Measurements from ENCODE around the gene PIP5K1B.

Gene PIP5K1B

GRCh38 chr9:68672625-68673024 lies 32.4 kb upstream of the PIP5K1B start:
- Histone ChIP-seq H3K4me3 (ENCODE audit: low read depth, low read length) (no peak overlapping the region), H3K9me3 (ENCODE audit: control insufficient read depth, low read length) (no peaks in the 10 kb centered on the region), H3K4me2 (ENCODE audit: low read length) (no peak overlapping the region), H3K27me3 (ENCODE audit: control insufficient read depth, insufficient read depth, low read length) (no peaks in the 10 kb centered on the region), H3K79me2 (no peaks in the 10 kb centered on the region), H3K9ac (no peak overlapping the region), H3K4me1 (no peaks in the 10 kb centered on the region), H3K27ac (no peak overlapping the region), H3K36me3 (ENCODE audit: control insufficient read depth, insufficient read depth, low read length) (no peaks in the 10 kb centered on the region), H2AFZ (no peak overlapping the region)
- TF ChIP-seq CTCF (IDR thresholded peaks at IDR 0.05), result no peak

- no peak for TF ChIP-seq CTCF (IDR thresholded peaks at IDR 0.05)
- Histone ChIP-seq H3K27me3 (ENCODE audit: control insufficient read depth, insufficient read depth, low read length) (no peaks in the 10 kb centered on the region), H3K9me3 (ENCODE audit: control insufficient read depth, low read length) (no peaks in the 10 kb centered on the region), H3K79me2 (no peaks in the 10 kb centered on the region), H3K4me1 (no peaks in the 10 kb centered on the region), H3K36me3 (ENCODE audit: control insufficient read depth, insufficient read depth, low read length) (no peaks in the 10 kb centered on the region), H3K9ac (no peak overlapping the region), H3K4me3 (ENCODE audit: low read depth, low read length) (no peak overlapping the region), H3K4me2 (ENCODE audit: low read length) (no peak overlapping the region), H2AFZ (no peak overlapping the region), H3K27ac (no peak overlapping the region)
Measured at GRCh38 chr9:68678430-68678829, 26.6 kb upstream of the PIP5K1B start.

GRCh38 chr9:68683433-68683832 lies 21.6 kb upstream of the PIP5K1B start:
- H2AFZ ChIP-seq, result no peak overlapping the region
- no peaks in the 10 kb centered on the region for H3K36me3 ChIP-seq (ENCODE audit: control insufficient read depth, insufficient read depth, low read length)
- no peak overlapping the region for H3K4me3 ChIP-seq (ENCODE audit: low read depth, low read length)
- no peak overlapping the region for H3K27ac ChIP-seq
- H3K4me2 ChIP-seq (ENCODE audit: low read length), result no peak overlapping the region
- no peaks in the 10 kb centered on the region for H3K4me1 ChIP-seq
- TF ChIP-seq CTCF (IDR thresholded peaks at IDR 0.05), result no peak
- no peak overlapping the region for H3K9ac ChIP-seq
- H3K79me2 ChIP-seq, result no peaks in the 10 kb centered on the region
- H3K9me3 ChIP-seq (ENCODE audit: control insufficient read depth, low read length), result no peaks in the 10 kb centered on the region
- no peaks in the 10 kb centered on the region for H3K27me3 ChIP-seq (ENCODE audit: control insufficient read depth, insufficient read depth, low read length)

DNA sequence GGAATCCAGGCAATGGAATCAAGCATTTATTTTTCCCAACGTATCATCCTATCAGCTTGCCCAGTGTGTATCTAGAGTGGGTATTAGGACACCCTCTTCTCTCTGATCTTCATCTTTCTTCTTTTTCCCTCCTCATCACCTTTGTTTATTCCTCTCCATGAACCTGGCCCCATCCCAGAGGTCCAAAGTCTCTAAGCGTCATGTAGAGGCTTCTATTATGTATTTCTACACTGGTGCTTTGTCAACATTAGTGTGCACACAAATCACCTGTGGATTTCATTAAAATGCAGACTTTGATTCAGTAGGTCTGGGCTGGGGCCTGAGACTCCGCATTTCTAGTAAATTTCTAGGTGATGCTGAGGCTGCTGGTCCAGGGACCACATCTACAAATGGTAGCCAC lies 19.8 kb upstream of the PIP5K1B start:
- H3K4me2 ChIP-seq (ENCODE audit: low read length), result no peak overlapping the region
- H3K36me3 ChIP-seq (ENCODE audit: control insufficient read depth, insufficient read depth, low read length), result no peaks in the 10 kb centered on the region
- H3K27ac ChIP-seq, result no peak overlapping the region
- no peak overlapping the region for H3K4me3 ChIP-seq (ENCODE audit: low read depth, low read length)
- no peaks in the 10 kb centered on the region for H3K27me3 ChIP-seq (ENCODE audit: control insufficient read depth, insufficient read depth, low read length)
- H3K9me3 ChIP-seq (ENCODE audit: control insufficient read depth, low read length), result no peaks in the 10 kb centered on the region
- no peak overlapping the region for H3K9ac ChIP-seq
- no peaks in the 10 kb centered on the region for H3K79me2 ChIP-seq
- H3K4me1 ChIP-seq, result no peaks in the 10 kb centered on the region
- H2AFZ ChIP-seq, result no peak overlapping the region
- no peak for TF ChIP-seq CTCF (IDR thresholded peaks at IDR 0.05)

DNA sequence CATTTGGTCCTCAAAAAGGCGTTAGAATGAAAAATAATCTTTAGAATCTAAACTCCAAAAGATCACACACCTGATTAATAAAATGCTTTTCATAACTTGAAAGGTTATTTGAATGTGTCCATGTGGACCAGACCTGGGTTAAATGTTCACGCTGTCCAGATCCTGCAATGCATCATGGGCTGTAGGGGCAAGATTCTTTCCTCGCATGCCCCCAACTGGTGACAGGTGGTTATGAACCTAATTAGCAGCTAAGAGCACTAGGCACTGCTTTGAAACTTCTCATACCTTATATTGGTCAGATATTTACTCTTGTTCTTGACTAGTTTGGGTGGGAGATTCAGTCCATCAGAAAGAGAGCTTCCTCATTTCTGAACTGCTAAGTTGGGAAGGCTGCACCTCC lies 19.3 kb upstream of the PIP5K1B start:
- no peak overlapping the region for H3K27ac ChIP-seq
- H3K27me3 ChIP-seq (ENCODE audit: control insufficient read depth, insufficient read depth, low read length), result no peaks in the 10 kb centered on the region
- H3K79me2 ChIP-seq, result no peaks in the 10 kb centered on the region
- H3K36me3 ChIP-seq (ENCODE audit: control insufficient read depth, insufficient read depth, low read length), result no peaks in the 10 kb centered on the region
- no peak overlapping the region for H3K9ac ChIP-seq
- H3K4me3 ChIP-seq (ENCODE audit: low read depth, low read length), result no peak overlapping the region
- H3K4me1 ChIP-seq, result no peaks in the 10 kb centered on the region
- no peak overlapping the region for H3K4me2 ChIP-seq (ENCODE audit: low read length)
- TF ChIP-seq CTCF (IDR thresholded peaks at IDR 0.05), result no peak
- no peak overlapping the region for H2AFZ ChIP-seq
- no peaks in the 10 kb centered on the region for H3K9me3 ChIP-seq (ENCODE audit: control insufficient read depth, low read length)
